Panc1 (cell line): ENCODE measurements around the gene WIZ.

Source experiments
- POLR2AphosphoS5 ChIP-seq: IDR thresholded peaks from 2 replicates; pipeline ENCODE4 v1.6.1; 2012; ENCODE audit warnings: mild to moderate bottlenecking, low read depth, low read length, moderate library complexity
- SIN3A ChIP-seq: IDR thresholded peaks from 2 replicates; pipeline ENCODE4 v1.6.1; 2012; ENCODE audit warnings: low read depth, mild to moderate bottlenecking, low read length, moderate library complexity, borderline replicate concordance; ENCODE audit not compliant: insufficient read depth
- TCF7L2 ChIP-seq: IDR thresholded peaks from 2 replicates; pipeline ENCODE4 v1.6.1; 2011; ENCODE audit warnings: mild to moderate bottlenecking, low read depth, low read length, inconsistent platforms
- TF ChIP-seq, protein P1 (sequence below): fragments of 450-650 bp; IDR thresholded peaks from 2 replicates; pipeline ENCODE4 v1.5.1; 2017; ENCODE audit warnings: mild to moderate bottlenecking
- TF ChIP-seq, protein P2 (sequence below), 2 experiments: IDR thresholded peaks; 2 replicates each; pipeline ENCODE4 v1.6.1; 2011 to 2012; ENCODE audit warnings: low read depth in 2 of 2, control low read depth in 1 of 2, low read length in 1 of 2, mild to moderate bottlenecking in 1 of 2, moderate library complexity in 1 of 2; ENCODE audit not compliant: insufficient read depth in 1 of 2

DNA sequence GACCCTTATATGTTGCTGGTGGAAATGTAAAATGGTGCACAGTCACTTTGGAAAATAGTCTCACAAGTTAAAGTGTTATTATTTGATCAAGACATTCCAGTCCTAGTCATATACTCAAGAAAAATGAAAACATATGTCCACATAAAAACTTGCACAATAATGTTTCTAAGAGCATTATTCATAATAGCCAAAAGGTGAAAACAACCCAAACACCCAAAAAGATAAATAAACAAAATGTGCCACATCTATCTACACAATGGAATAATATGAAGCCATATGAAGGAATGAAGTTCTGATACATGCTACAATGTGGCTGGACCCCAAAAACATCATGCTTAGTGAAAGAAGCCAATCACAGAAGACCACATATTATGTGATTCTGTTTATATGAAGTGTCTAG lies 55.8 kb downstream of the WIZ start:
- TF ChIP-seq, protein P1, sequence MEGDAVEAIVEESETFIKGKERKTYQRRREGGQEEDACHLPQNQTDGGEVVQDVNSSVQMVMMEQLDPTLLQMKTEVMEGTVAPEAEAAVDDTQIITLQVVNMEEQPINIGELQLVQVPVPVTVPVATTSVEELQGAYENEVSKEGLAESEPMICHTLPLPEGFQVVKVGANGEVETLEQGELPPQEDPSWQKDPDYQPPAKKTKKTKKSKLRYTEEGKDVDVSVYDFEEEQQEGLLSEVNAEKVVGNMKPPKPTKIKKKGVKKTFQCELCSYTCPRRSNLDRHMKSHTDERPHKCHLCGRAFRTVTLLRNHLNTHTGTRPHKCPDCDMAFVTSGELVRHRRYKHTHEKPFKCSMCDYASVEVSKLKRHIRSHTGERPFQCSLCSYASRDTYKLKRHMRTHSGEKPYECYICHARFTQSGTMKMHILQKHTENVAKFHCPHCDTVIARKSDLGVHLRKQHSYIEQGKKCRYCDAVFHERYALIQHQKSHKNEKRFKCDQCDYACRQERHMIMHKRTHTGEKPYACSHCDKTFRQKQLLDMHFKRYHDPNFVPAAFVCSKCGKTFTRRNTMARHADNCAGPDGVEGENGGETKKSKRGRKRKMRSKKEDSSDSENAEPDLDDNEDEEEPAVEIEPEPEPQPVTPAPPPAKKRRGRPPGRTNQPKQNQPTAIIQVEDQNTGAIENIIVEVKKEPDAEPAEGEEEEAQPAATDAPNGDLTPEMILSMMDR, result no peak
- TF ChIP-seq SIN3A (no peak), POLR2AphosphoS5 (no peak), TCF7L2 (no peak)
- TF ChIP-seq, protein P2, sequence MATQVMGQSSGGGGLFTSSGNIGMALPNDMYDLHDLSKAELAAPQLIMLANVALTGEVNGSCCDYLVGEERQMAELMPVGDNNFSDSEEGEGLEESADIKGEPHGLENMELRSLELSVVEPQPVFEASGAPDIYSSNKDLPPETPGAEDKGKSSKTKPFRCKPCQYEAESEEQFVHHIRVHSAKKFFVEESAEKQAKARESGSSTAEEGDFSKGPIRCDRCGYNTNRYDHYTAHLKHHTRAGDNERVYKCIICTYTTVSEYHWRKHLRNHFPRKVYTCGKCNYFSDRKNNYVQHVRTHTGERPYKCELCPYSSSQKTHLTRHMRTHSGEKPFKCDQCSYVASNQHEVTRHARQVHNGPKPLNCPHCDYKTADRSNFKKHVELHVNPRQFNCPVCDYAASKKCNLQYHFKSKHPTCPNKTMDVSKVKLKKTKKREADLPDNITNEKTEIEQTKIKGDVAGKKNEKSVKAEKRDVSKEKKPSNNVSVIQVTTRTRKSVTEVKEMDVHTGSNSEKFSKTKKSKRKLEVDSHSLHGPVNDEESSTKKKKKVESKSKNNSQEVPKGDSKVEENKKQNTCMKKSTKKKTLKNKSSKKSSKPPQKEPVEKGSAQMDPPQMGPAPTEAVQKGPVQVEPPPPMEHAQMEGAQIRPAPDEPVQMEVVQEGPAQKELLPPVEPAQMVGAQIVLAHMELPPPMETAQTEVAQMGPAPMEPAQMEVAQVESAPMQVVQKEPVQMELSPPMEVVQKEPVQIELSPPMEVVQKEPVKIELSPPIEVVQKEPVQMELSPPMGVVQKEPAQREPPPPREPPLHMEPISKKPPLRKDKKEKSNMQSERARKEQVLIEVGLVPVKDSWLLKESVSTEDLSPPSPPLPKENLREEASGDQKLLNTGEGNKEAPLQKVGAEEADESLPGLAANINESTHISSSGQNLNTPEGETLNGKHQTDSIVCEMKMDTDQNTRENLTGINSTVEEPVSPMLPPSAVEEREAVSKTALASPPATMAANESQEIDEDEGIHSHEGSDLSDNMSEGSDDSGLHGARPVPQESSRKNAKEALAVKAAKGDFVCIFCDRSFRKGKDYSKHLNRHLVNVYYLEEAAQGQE (IDR thresholded peaks at IDR 0.05; ENCODE audit: insufficient read depth in 1 of 2, low read depth in 2 of 2, low read length in 1 of 2), result no peak
